GM10266 (cell line): ENCODE measurements around the gene EPC1.

Experiments used
- DNase-seq: peaks from one replicate; pipeline ENCODE4 v3.0.0; 2012; ENCODE audit errors: extremely low spot score
- CTCF ChIP-seq: IDR thresholded peaks from 2 replicates; pipeline ENCODE4 v1.5.1; 2012; ENCODE audit warnings: mild to moderate bottlenecking, low read depth; ENCODE audit not compliant: control insufficient read depth, insufficient read depth; ENCODE audit errors: missing control alignments

EPC1 gene

GRCh38 chr10:32271617-32272016, 75.3 kb downstream of the EPC1 start:
- no peak for TF ChIP-seq CTCF
- DNase-seq, result no peak

DNA sequence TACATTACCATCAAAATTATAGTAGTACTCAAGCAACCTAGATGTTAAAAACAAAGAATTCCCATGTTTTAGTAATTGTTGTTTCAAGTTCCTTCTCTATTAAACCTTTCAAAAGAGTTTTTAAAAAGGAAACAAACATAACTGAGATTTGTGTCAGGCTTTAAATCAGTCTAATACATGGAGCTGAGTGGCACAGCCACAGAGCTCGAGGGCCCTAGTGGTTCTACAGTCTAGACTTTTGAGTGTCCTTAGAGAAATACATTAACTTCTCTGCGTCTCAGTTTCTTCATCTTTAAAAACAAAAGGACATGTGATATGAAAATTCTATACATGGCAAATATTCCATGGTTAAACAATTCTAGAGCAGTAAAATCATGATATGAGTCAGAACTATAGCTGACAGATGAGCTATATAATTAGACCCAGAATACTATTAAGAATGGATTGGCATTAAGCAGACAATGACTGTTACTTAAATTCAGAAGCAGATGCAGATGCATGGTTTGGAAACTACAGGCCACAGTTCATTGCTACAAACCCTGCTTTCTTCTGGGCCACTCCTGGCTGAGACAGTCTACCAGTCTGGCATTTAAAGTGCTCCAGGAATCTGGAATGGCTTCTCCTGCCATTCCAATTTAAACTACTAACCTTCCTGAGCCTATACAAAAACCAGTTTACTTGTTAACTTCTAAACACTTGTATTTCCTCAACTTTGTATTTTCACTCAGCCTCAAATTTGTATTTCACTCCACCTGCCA, 77.4 kb downstream of the EPC1 start:
- TF ChIP-seq CTCF, result no peak
- no peak for DNase-seq

- no peak for DNase-seq
- TF ChIP-seq CTCF, result no peak
Measured at GRCh38 chr10:32268788-32269187, 78.2 kb downstream of the EPC1 start.

DNA sequence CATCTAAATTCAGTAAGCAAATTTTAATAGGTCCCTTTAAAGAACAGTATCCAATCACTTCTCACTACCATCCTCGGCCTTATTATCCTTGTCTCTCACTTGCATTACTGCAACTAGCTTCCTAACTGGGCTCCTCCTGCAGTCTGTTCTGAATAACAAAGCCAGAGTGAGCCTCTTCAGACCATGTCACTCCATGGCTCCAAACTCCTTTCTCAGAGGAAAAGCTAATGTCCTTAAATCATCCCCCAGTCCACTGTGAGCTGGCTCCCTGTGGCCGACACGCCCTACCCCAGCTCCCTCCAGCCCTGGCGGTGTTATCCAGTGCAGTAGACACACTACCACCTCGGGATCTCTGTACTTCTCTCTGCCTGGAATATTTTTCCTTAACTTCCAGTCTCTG, 80.0 kb downstream of the EPC1 start:
- DNase-seq, result no peak
- no peak for TF ChIP-seq CTCF

DNA sequence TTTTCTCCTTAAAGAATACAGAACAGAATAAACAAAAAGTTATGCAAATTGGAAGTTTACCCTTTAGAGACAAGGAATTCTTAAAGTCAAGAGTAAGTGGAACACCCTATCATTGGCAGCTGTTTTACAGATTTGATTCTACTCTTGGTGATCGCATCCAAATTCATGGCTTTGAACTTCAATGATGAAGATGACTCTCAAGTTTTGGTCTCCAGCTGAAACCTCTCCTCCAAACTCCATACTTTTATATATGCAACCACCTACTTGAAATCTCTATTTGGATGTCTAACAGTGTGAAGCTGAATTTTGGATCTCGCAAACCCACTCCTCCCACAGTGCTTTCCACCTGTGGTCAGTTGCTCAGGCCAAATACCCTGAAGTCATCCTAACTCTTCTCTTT, 80.4 kb downstream of the EPC1 start:
- TF ChIP-seq CTCF, result no peak
- no peak for DNase-seq

- DNase-seq, result no peak
- TF ChIP-seq CTCF, result no peak
Measured at GRCh38 chr10:32265756-32266155, 81.2 kb downstream of the EPC1 start.

GRCh38 chr10:32263300-32263699, 83.7 kb downstream of the EPC1 start:
- TF ChIP-seq CTCF, result no peak
- no peak for DNase-seq
